H1 (cell line): ENCODE data around the gene TMEM35A.
"Not testable (repeated sequence)": the region's sequence is repeated elsewhere in the genome, so short reads cannot be mapped to it uniquely, and the experiment has no call there.

ENCODE experiments used
- CHD1 ChIP-seq: IDR thresholded peaks from 2 replicates; pipeline ENCODE4 v1.6.1; 2012; ENCODE audit warnings: low read depth, low read length, improper control_type of control experiment
- JUND ChIP-seq: IDR thresholded peaks from 2 replicates; pipeline ENCODE4 v1.6.1; 2011; ENCODE audit warnings: mild to moderate bottlenecking, improper control_type of control experiment, low read length

DNA sequence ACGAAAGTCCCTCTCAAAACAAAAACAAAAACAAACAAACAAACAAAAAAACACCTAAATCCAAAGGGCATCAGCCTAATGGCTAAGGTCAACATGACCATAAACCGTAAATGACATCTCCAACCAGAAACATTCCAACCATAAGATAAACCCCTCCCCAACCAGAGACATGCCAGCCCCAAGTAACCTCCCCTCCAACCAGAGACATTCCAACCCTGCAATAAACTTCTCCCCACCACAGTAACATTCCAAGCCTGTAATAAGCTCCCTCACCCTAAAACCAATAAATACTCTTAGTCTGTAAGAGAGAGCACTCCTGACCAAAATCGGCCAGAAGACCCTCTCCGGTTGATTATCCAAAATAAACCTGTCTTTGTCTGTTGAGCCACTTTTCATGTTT is 22.1 kb upstream of the TMEM35A start:
- TF ChIP-seq JUND, CHD1: not testable (repeated sequence)
